ENCODE results near the gene AFF3. TPM values are rescaled to one million over a fixed set of nuclear protein-coding genes. Genes with fewer than 3 reads are reported as not detected.

Gene AFF3
- total and polyA plus RNA-seq, 2 of the 13 experiments (the other 11 are each of a cell fraction or from before 2014, with no cell fraction given) = not detected

GRCh38 chr2:100012561-100012960 is 129.8 kb downstream of the AFF3 start:
- ChIA-PET POLR2A (no interaction called here), CTCF (ENCODE audit: low intra/inter-chr PET ratio, low total read pairs) (no interaction called here)
- Histone ChIP-seq H3K4me1 (ENCODE audit: insufficient read depth, low read length) (no peaks in the 10 kb centered on the region), H3K9ac (ENCODE audit: insufficient read depth, low read depth, low read length) (no peak overlapping the region), H3K27me3 (ENCODE audit: control insufficient read depth in 1 of 2, insufficient read depth in 2 of 2, low read length in 2 of 2) (peaks cover 0 to 6% of the 10 kb centered on the region in 2 experiments; a peak in 1 of 5 replicates), H3K4me2 (ENCODE audit: low read depth, low read length) (no peak overlapping the region), H3K27ac (ENCODE audit: extremely low read length, insufficient read depth, low read length) (no peak overlapping the region), H3K36me3 (replicated peaks in 1 of 2; ENCODE audit: control insufficient read depth in 1 of 2, insufficient read depth in 2 of 2, low read length in 2 of 2) (no peaks in the 10 kb centered on the region), H3K79me2 (ENCODE audit: insufficient read depth, low read length) (no peaks in the 10 kb centered on the region), H2AFZ (ENCODE audit: low read length) (no peak overlapping the region), H4K20me1 (ENCODE audit: insufficient read depth, low read length) (no peaks in the 10 kb centered on the region), H3K4me3 (replicated peaks in 1 of 3; ENCODE audit: insufficient read depth in 1 of 3, low read depth in 2 of 3, low read length in 3 of 3) (no peak overlapping the region), H3K9me3 (ENCODE audit: low read length) (peaks cover 12% of the 10 kb centered on the region; the same call in 1 of the 2 replicates)
- BruUV-seq (replicated peaks) = no TSS peak
- WGBS (ENCODE audit: low lambda C conversion rate) = 42% methylated on average over 5 of the region's 5 CpGs
- FAIRE-seq (no peak), DNase-seq (ENCODE audit: low spot score) (no peak), ATAC-seq (no peak)
- in situ Hi-C loops (cut with HindIII; ENCODE audit: extremely low pct_ligation_motif_present, low pct_unique_long_range_greater_than_20kb) = no loop called here
- TF ChIP-seq CAMTA2 (CRISPR knock-in tag; IDR thresholded peaks at IDR 0.05; ENCODE audit: borderline replicate concordance) (no peak), NR2C2 (CRISPR knock-in tag; IDR thresholded peaks at IDR 0.05; ENCODE audit: borderline replicate concordance) (no peak), MAZ (IDR thresholded peaks at IDR 0.05; ENCODE audit: borderline replicate concordance, low read depth, low read length) (no peak), MAZ (CRISPR knock-in tag; IDR thresholded peaks at IDR 0.05; ENCODE audit: low read depth) (no peak)
- intact Hi-C loops (cut with micrococcal nuclease; ENCODE audit: unreplicated experiment) = no loop called here

GRCh38 chr2:100011272-100011731 is 131.1 kb downstream of the AFF3 start:
- Histone ChIP-seq H4K20me1 (ENCODE audit: insufficient read depth, low read length) (no peaks in the 10 kb centered on the region), H3K27ac (ENCODE audit: extremely low read length, insufficient read depth, low read length) (no peak overlapping the region), H3K4me1 (ENCODE audit: insufficient read depth, low read length) (no peaks in the 10 kb centered on the region), H3K4me2 (ENCODE audit: low read depth, low read length) (no peak overlapping the region), H3K27me3 (ENCODE audit: control insufficient read depth in 1 of 2, insufficient read depth in 2 of 2, low read length in 2 of 2) (peaks cover 0 to 6% of the 10 kb centered on the region in 2 experiments; a peak in 1 of 5 replicates), H3K9me3 (ENCODE audit: low read length) (peaks cover 7% of the 10 kb centered on the region; the same call in 1 of the 2 replicates), H3K79me2 (ENCODE audit: insufficient read depth, low read length) (no peaks in the 10 kb centered on the region), H2AFZ (ENCODE audit: low read length) (no peak overlapping the region), H3K9ac (ENCODE audit: insufficient read depth, low read depth, low read length) (no peak overlapping the region), H3K36me3 (replicated peaks in 1 of 2; ENCODE audit: control insufficient read depth in 1 of 2, insufficient read depth in 2 of 2, low read length in 2 of 2) (no peaks in the 10 kb centered on the region), H3K4me3 (replicated peaks in 1 of 3; ENCODE audit: insufficient read depth in 1 of 3, low read depth in 2 of 3, low read length in 3 of 3) (no peak overlapping the region)
- intact Hi-C loops (cut with micrococcal nuclease; ENCODE audit: unreplicated experiment) (no loop called here), in situ Hi-C loops (cut with HindIII; ENCODE audit: extremely low pct_ligation_motif_present, low pct_unique_long_range_greater_than_20kb) (no loop called here)
- no peak for DNase-seq (ENCODE audit: low spot score)
- no TSS peak for BruUV-seq (replicated peaks)
- CTCF ChIA-PET (ENCODE audit: low intra/inter-chr PET ratio, low total read pairs) = no interaction called here
- WGBS (ENCODE audit: low lambda C conversion rate) = 25% methylated on average over 5 of the region's 5 CpGs
- POLR2A ChIA-PET = no interaction called here
- TF ChIP-seq REL (CRISPR knock-in tag; conservative IDR thresholded peaks at IDR 0.05) = no peak
- ATAC-seq = no peak
- FAIRE-seq = peak; percentile 8

Measured in HepG2 (cell line).